ENCODE measurements around the gene RBX1.
"Not testable (repeated sequence)": the region's sequence is repeated elsewhere in the genome, so short reads cannot be mapped to it uniquely, and the experiment has no call there.

RBX1 gene

GRCh38 chr22:40950962-40951794 is at the start of gene RBX1:
RBX1 (plus strand) TSS chr22:40951378; CDS start chr22:40951399, 21 bp downstream.
- TF ChIP-seq, protein P1, sequence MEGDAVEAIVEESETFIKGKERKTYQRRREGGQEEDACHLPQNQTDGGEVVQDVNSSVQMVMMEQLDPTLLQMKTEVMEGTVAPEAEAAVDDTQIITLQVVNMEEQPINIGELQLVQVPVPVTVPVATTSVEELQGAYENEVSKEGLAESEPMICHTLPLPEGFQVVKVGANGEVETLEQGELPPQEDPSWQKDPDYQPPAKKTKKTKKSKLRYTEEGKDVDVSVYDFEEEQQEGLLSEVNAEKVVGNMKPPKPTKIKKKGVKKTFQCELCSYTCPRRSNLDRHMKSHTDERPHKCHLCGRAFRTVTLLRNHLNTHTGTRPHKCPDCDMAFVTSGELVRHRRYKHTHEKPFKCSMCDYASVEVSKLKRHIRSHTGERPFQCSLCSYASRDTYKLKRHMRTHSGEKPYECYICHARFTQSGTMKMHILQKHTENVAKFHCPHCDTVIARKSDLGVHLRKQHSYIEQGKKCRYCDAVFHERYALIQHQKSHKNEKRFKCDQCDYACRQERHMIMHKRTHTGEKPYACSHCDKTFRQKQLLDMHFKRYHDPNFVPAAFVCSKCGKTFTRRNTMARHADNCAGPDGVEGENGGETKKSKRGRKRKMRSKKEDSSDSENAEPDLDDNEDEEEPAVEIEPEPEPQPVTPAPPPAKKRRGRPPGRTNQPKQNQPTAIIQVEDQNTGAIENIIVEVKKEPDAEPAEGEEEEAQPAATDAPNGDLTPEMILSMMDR (IDR thresholded peaks at IDR 0.05; ENCODE audit: insufficient read depth, missing control alignments): no peak
- FAIRE-seq: no peak
- no peak for DNase-seq (ENCODE audit: insufficient read length, low spot score)

- no peak for DNase-seq (ENCODE audit: insufficient read length, low spot score)
- no peak for FAIRE-seq
- TF ChIP-seq, protein P1 (IDR thresholded peaks at IDR 0.05; ENCODE audit: insufficient read depth, missing control alignments): no peak
Measured at GRCh38 chr22:40904101-40904500, 47.1 kb upstream of the RBX1 start.

DNA sequence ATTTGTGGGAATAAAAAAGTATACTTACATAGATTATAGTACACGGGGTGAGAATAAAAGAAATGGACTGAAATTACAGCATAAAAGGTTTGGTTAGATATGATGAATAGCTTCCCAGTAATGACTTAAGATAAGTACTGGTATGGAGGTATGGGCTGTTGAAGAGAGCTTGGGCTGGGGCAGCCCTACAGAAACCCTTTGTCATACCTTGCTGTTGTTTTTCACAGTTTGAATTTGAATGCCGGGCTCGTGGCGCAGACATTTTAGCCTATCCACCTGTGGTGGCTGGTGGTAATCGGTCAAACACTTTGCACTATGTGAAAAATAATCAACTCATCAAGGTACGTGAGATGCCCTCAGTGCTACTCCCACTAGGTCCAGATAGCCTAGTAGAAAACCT is 42.3 kb upstream of the RBX1 start:
- TF ChIP-seq, protein P1 (IDR thresholded peaks at IDR 0.05; ENCODE audit: insufficient read depth, missing control alignments): no peak
- DNase-seq (ENCODE audit: insufficient read length, low spot score) (no peak), FAIRE-seq (no peak)

- FAIRE-seq: no peak
- TF ChIP-seq, protein P1 (IDR thresholded peaks at IDR 0.05; ENCODE audit: insufficient read depth, missing control alignments): no peak
Measured at GRCh38 chr22:40911772-40912171, 39.4 kb upstream of the RBX1 start.

GRCh38 chr22:40912987-40913386 is 38.2 kb upstream of the RBX1 start:
- not testable (repeated sequence) for FAIRE-seq; DNase-seq (ENCODE audit: insufficient read length, low spot score)

More at GRCh38 chr22:40911772-40912171, 39.4 kb upstream of the RBX1 start:
- no peak for DNase-seq (ENCODE audit: insufficient read length, low spot score)

- DNase-seq (ENCODE audit: insufficient read length, low spot score): no peak
- TF ChIP-seq, protein P1 (IDR thresholded peaks at IDR 0.05; ENCODE audit: insufficient read depth, missing control alignments): no peak
- no peak for FAIRE-seq
Measured at GRCh38 chr22:40919446-40919845, 31.7 kb upstream of the RBX1 start.

- FAIRE-seq (no peak), DNase-seq (ENCODE audit: insufficient read length, low spot score) (no peak)
- TF ChIP-seq, protein P1 (IDR thresholded peaks at IDR 0.05; ENCODE audit: insufficient read depth, missing control alignments): no peak
Measured at GRCh38 chr22:40920526-40920925, 30.7 kb upstream of the RBX1 start.

Measured in D721Med (cell line).